ENCODE data around the gene COQ9. TPM values are rescaled to one million over a fixed set of nuclear protein-coding genes. Genes with fewer than 3 reads are reported as not detected.

The COQ9 gene
- total RNA-seq, 1 donor from 2014 or later = 37.8 TPM

GRCh38 chr16:57502048-57502775 is 54.9 kb downstream of the COQ9 start:
- Mint-ChIP-seq H3K4me3 (ENCODE audit: unreplicated experiment) (no peak overlapping the region), H3K27me3 (ENCODE audit: unreplicated experiment) (peaks cover 22% of the 10 kb centered on the region), H3K4me1 (ENCODE audit: unreplicated experiment) (no peaks in the 10 kb centered on the region), H3K36me3 (ENCODE audit: unreplicated experiment) (no peaks in the 10 kb centered on the region), H3K9me3 (ENCODE audit: unreplicated experiment) (no peaks in the 10 kb centered on the region), H3K27ac (ENCODE audit: unreplicated experiment) (no peak overlapping the region)
- no peak for TF ChIP-seq CTCF (IDR thresholded peaks at IDR 0.05)
- no peak for DNase-seq (ENCODE audit: extremely low spot score, unreplicated experiment)

- no peak overlapping the region for H3K4me3 Mint-ChIP-seq (ENCODE audit: unreplicated experiment)
- H3K36me3 Mint-ChIP-seq (ENCODE audit: unreplicated experiment) = no peaks in the 10 kb centered on the region
- no peak overlapping the region for H3K27ac Mint-ChIP-seq (ENCODE audit: unreplicated experiment)
- no peak for DNase-seq (ENCODE audit: extremely low spot score, unreplicated experiment)
- H3K4me1 Mint-ChIP-seq (ENCODE audit: unreplicated experiment) = no peaks in the 10 kb centered on the region
- no peaks in the 10 kb centered on the region for H3K9me3 Mint-ChIP-seq (ENCODE audit: unreplicated experiment)
- peaks cover 22% of the 10 kb centered on the region for H3K27me3 Mint-ChIP-seq (ENCODE audit: unreplicated experiment)
- TF ChIP-seq CTCF (IDR thresholded peaks at IDR 0.05) = no peak
Observed at GRCh38 chr16:57503366-57503765, 56.1 kb downstream of the COQ9 start.

- Mint-ChIP-seq H3K4me3 (ENCODE audit: unreplicated experiment) (no peak overlapping the region), H3K9me3 (ENCODE audit: unreplicated experiment) (no peaks in the 10 kb centered on the region), H3K27me3 (ENCODE audit: unreplicated experiment) (peaks cover 22% of the 10 kb centered on the region), H3K4me1 (ENCODE audit: unreplicated experiment) (no peaks in the 10 kb centered on the region), H3K36me3 (ENCODE audit: unreplicated experiment) (no peaks in the 10 kb centered on the region), H3K27ac (ENCODE audit: unreplicated experiment) (no peak overlapping the region)
- TF ChIP-seq CTCF (IDR thresholded peaks at IDR 0.05) = no peak
- no peak for DNase-seq (ENCODE audit: extremely low spot score, unreplicated experiment)
Observed at GRCh38 chr16:57504001-57504400, 56.7 kb downstream of the COQ9 start.

GRCh38 chr16:57504491-57504890 is 57.2 kb downstream of the COQ9 start:
- Mint-ChIP-seq H3K36me3 (ENCODE audit: unreplicated experiment) (no peaks in the 10 kb centered on the region), H3K4me1 (ENCODE audit: unreplicated experiment) (no peaks in the 10 kb centered on the region), H3K9me3 (ENCODE audit: unreplicated experiment) (no peaks in the 10 kb centered on the region), H3K27me3 (ENCODE audit: unreplicated experiment) (peaks cover 22% of the 10 kb centered on the region), H3K27ac (ENCODE audit: unreplicated experiment) (no peak overlapping the region), H3K4me3 (ENCODE audit: unreplicated experiment) (no peak overlapping the region)
- DNase-seq (ENCODE audit: extremely low spot score, unreplicated experiment) = no peak
- TF ChIP-seq CTCF (IDR thresholded peaks at IDR 0.05) = no peak

GRCh38 chr16:57505169-57505568 is 57.9 kb downstream of the COQ9 start:
- Mint-ChIP-seq H3K27ac (ENCODE audit: unreplicated experiment) (no peak overlapping the region), H3K4me1 (ENCODE audit: unreplicated experiment) (no peaks in the 10 kb centered on the region), H3K36me3 (ENCODE audit: unreplicated experiment) (no peaks in the 10 kb centered on the region), H3K4me3 (ENCODE audit: unreplicated experiment) (no peak overlapping the region), H3K9me3 (ENCODE audit: unreplicated experiment) (no peaks in the 10 kb centered on the region), H3K27me3 (ENCODE audit: unreplicated experiment) (peaks cover 22% of the 10 kb centered on the region)
- TF ChIP-seq CTCF (IDR thresholded peaks at IDR 0.05) = no peak
- DNase-seq (ENCODE audit: extremely low spot score, unreplicated experiment) = no peak
